Epithelial cell of proximal tubule (primary cell): ENCODE results near the gene TRIM15. TPM values are rescaled to one million over a fixed set of nuclear protein-coding genes. Genes with fewer than 3 reads are reported as not detected.
"Not testable (repeated sequence)": the region's sequence is repeated elsewhere in the genome, so short reads cannot be mapped to it uniquely, and the experiment has no call there.

ENCODE experiments used
- DNase-seq: peaks from one replicate; pipeline ENCODE4 v3.0.0-alpha.2; 2011; ENCODE audit warnings: low read depth
- H3K4me3 ChIP-seq: 2 replicates; pipeline ENCODE4 v1.5.1; 2011; ENCODE audit warnings: low read depth, mild to moderate bottlenecking, low read length
- CTCF ChIP-seq: conservative IDR thresholded peaks from 2 replicates; pipeline ENCODE4 v1.5.1; 2012; ENCODE audit warnings: low read depth, mild to moderate bottlenecking, low read length
- total RNA-seq: library from RNA; depleted of rRNA; stranded (reverse); fragments of >200 nt; gene quantifications from 2 replicates; pipeline ENCODE4 v1.2.3, GENCODE V29; 2015

Gene TRIM15
- total RNA-seq = not detected in 2 replicates

GRCh38 chr6:30163090-30163917 is at the start of gene TRIM15:
Gene TRIM15, plus strand, starts transcription at chr6:30163546. Its CDS starts 139 bp downstream, at chr6:30163685.
- peak within 1 kb of the TSS; percentile 49 for H3K4me3 ChIP-seq
- no peak for TF ChIP-seq CTCF
- DNase-seq = no peak

GRCh38 chr6:30113841-30114240 is 49.5 kb upstream of the TRIM15 start:
- DNase-seq = no peak
- no peak overlapping the region for H3K4me3 ChIP-seq
- TF ChIP-seq CTCF = no peak

GRCh38 chr6:30116724-30117123 is 46.6 kb upstream of the TRIM15 start:
- no peak for TF ChIP-seq CTCF
- DNase-seq = no peak

GRCh38 chr6:30118691-30119090 is 44.7 kb upstream of the TRIM15 start:
- not testable (repeated sequence) for H3K4me3 ChIP-seq, DNase-seq

More at GRCh38 chr6:30116724-30117123, 46.6 kb upstream of the TRIM15 start:
- H3K4me3 ChIP-seq = no peak overlapping the region

GRCh38 chr6:30121446-30122366 is 41.6 kb upstream of the TRIM15 start:
- TF ChIP-seq CTCF = no peak
- H3K4me3 ChIP-seq = no peak overlapping the region
- DNase-seq = no peak

- no peak for TF ChIP-seq CTCF
- DNase-seq = no peak
- H3K4me3 ChIP-seq = no peak overlapping the region
Observed at GRCh38 chr6:30122515-30122914, 40.8 kb upstream of the TRIM15 start.
